ENCODE results near the gene ANTXRL. TPM values are rescaled to one million over a fixed set of nuclear protein-coding genes. Genes with fewer than 3 reads are reported as not detected.

The ANTXRL gene
- total and polyA plus RNA-seq, 7 experiments from 2014 or later = 0.97 TPM; not detected in 6

- intact Hi-C loops (cut with micrococcal nuclease) = loop anchor here (1.0 to 2.0 kb wide), 2 partner anchors 14 to 253 kb away; partner anchors contain the start of gene NCOA4 (in 1 of the 2)
- peaks cover 14 to 35% (median 19%) of the 10 kb centered on the region in 7 donors for H3K4me1 Mint-ChIP-seq
Measured at GRCh38 chr10:46283580-46284285, 3.1 kb upstream of the ANTXRL start.

GRCh38 chr10:46284286-46285229, 2.2 kb upstream of the ANTXRL start:
- peak overlapping the region; percentile 85 to 99 (median 93) for H3K4me3 Mint-ChIP-seq
- H3K9me3 Mint-ChIP-seq = no peaks in the 10 kb centered on the region
- POLR2A ChIA-PET = interaction anchor here (1.5 to 3.8 kb wide), 3 partner anchors 15 to 25 kb away, joined by 3 to 33 read pairs (median 5); no protein-coding TSS in a partner anchor
- no peaks in the 10 kb centered on the region for H3K36me3 ChIP-seq (ENCODE audit: control insufficient read depth in 2 of 3, insufficient read depth in 3 of 3, low read length in 3 of 3)
- ATAC-seq (peak; percentile 90), DNase-seq (peak; percentile 48 to 91 (median 65))
- peaks cover 14 to 35% (median 19%) of the 10 kb centered on the region in 7 donors for H3K4me1 Mint-ChIP-seq
- peak overlapping the region; percentile 65 for H3K27ac ChIP-seq (ENCODE audit: low read depth, low read length)
- H3K4me3 ChIP-seq (ENCODE audit: low read length) = peak overlapping the region; percentile 58
- H3K36me3 Mint-ChIP-seq = no peaks in the 10 kb centered on the region
- intact Hi-C loops (cut with micrococcal nuclease) = loop anchor here (1.0 to 2.0 kb wide), 2 partner anchors 15 to 254 kb away; partner anchors contain the start of gene NCOA4 (in 1 of the 2)
- no peaks in the 10 kb centered on the region for H3K27me3 ChIP-seq (ENCODE audit: control insufficient read depth in 2 of 2, insufficient read depth in 2 of 2, low read length in 2 of 2)
- H3K27me3 Mint-ChIP-seq = peaks cover 0 to 34% (median 0%) of the 10 kb centered on the region in 5 donors
- peaks cover 0 to 4% of the 10 kb centered on the region in 2 donors for H3K4me1 ChIP-seq (ENCODE audit: control insufficient read depth in 2 of 2, insufficient read depth in 2 of 2, low read length in 2 of 2)
- H3K27ac Mint-ChIP-seq = peak overlapping the region; percentile 68 to 92 (median 86)
- no peaks in the 10 kb centered on the region for H3K9me3 ChIP-seq (ENCODE audit: control insufficient read depth in 2 of 3, low read length in 3 of 3)
- CTCF ChIA-PET = no interaction called here

More at GRCh38 chr10:46283580-46284285, 3.1 kb upstream of the ANTXRL start:
- Histone ChIP-seq H3K4me1 (ENCODE audit: control insufficient read depth in 2 of 2, insufficient read depth in 2 of 2, low read length in 2 of 2) (peaks cover 0 to 4% of the 10 kb centered on the region in 2 donors), H3K36me3 (ENCODE audit: control insufficient read depth in 2 of 3, insufficient read depth in 3 of 3, low read length in 3 of 3) (no peaks in the 10 kb centered on the region), H3K27ac (ENCODE audit: low read depth, low read length) (no peak overlapping the region), H3K9me3 (ENCODE audit: control insufficient read depth in 2 of 3, low read length in 3 of 3) (no peaks in the 10 kb centered on the region), H3K4me3 (ENCODE audit: low read length) (peak overlapping the region; percentile 58), H3K27me3 (ENCODE audit: control insufficient read depth in 2 of 2, insufficient read depth in 2 of 2, low read length in 2 of 2) (no peaks in the 10 kb centered on the region)
- ChIA-PET POLR2A (interaction anchor here (0.5 to 3.8 kb wide), 4 partner anchors 14 to 200 kb away, joined by 3 to 33 read pairs (median 5); no protein-coding TSS in a partner anchor), CTCF (no interaction called here)
- ATAC-seq (no peak), DNase-seq (peak in 1 of 9 donors; percentile 19)
- no peaks in the 10 kb centered on the region for H3K36me3 Mint-ChIP-seq
- H3K9me3 Mint-ChIP-seq = no peaks in the 10 kb centered on the region
- H3K27me3 Mint-ChIP-seq = peaks cover 0 to 33% (median 0%) of the 10 kb centered on the region in 5 donors
- H3K27ac Mint-ChIP-seq = peak overlapping the region in 8 of 9 donors; percentile 56 to 92 (median 85)
- peak overlapping the region; percentile 85 to 99 (median 93) for H3K4me3 Mint-ChIP-seq

DNA sequence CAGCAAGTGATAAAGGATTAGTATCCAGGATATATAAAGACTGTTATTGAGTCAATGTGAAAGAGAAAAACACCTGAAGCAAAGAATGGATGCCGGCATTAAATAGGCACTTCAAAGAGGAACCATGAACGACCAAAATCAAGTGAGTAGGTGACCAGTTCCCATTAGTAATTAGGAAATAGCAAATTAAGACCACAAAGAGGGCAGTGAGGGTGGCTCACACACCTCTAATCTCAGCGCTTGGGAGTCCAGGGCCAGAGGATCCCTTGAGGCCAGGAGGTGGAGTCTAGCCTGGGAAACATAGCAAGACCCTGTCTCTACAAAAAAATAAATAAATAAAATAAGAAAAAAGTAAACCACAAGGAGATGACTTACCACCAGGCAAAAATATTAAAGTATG, 1.5 kb upstream of the ANTXRL start:
- Mint-ChIP-seq H3K36me3 (no peaks in the 10 kb centered on the region), H3K27ac (peak overlapping the region in 8 of 9 donors; percentile 29 to 87 (median 76)), H3K4me1 (peaks cover 14 to 34% (median 19%) of the 10 kb centered on the region in 7 donors), H3K9me3 (no peaks in the 10 kb centered on the region), H3K27me3 (peaks cover 0 to 31% (median 0%) of the 10 kb centered on the region in 5 donors), H3K4me3 (peak overlapping the region; percentile 60 to 97 (median 82))
- ATAC-seq = no peak
- H3K27ac ChIP-seq (ENCODE audit: low read depth, low read length) = peak overlapping the region; percentile 65
- DNase-seq = peak in 1 of 9 donors; percentile 3
- ChIA-PET CTCF (no interaction called here), POLR2A (interaction anchor here (1.5 to 3.8 kb wide), 2 partner anchors 15 to 19 kb away, joined by 3 to 33 read pairs; no protein-coding TSS in a partner anchor)
- H3K4me3 ChIP-seq (ENCODE audit: low read length) = peak overlapping the region; percentile 58
- H3K4me1 ChIP-seq (ENCODE audit: control insufficient read depth in 2 of 2, insufficient read depth in 2 of 2, low read length in 2 of 2) = peaks cover 0 to 4% of the 10 kb centered on the region in 2 donors
- no peaks in the 10 kb centered on the region for H3K9me3 ChIP-seq (ENCODE audit: control insufficient read depth in 2 of 3, low read length in 3 of 3)
- intact Hi-C loops (cut with micrococcal nuclease) = loop anchor here in 1 of 2 donors (2.0 kb wide), 1 partner anchor 254 kb away; the partner anchor contains the start of gene NCOA4
- H3K36me3 ChIP-seq (ENCODE audit: control insufficient read depth in 2 of 3, insufficient read depth in 3 of 3, low read length in 3 of 3) = no peaks in the 10 kb centered on the region
- H3K27me3 ChIP-seq (ENCODE audit: control insufficient read depth in 2 of 2, insufficient read depth in 2 of 2, low read length in 2 of 2) = no peaks in the 10 kb centered on the region

GRCh38 chr10:46285966-46286620, 704 bp upstream of the ANTXRL start:
- Mint-ChIP-seq H3K4me3 (peak overlapping the region in 6 of 10 donors; percentile 11 to 64 (median 30)), H3K9me3 (no peaks in the 10 kb centered on the region), H3K27me3 (peaks cover 0 to 32% (median 0%) of the 10 kb centered on the region in 5 donors), H3K36me3 (no peaks in the 10 kb centered on the region), H3K27ac (no peak overlapping the region), H3K4me1 (peaks cover 14 to 30% (median 19%) of the 10 kb centered on the region in 7 donors)
- no peak overlapping the region for H3K4me3 ChIP-seq (ENCODE audit: low read length)
- no peak overlapping the region for H3K27ac ChIP-seq (ENCODE audit: low read depth, low read length)
- peaks cover 0 to 4% of the 10 kb centered on the region in 2 donors for H3K4me1 ChIP-seq (ENCODE audit: control insufficient read depth in 2 of 2, insufficient read depth in 2 of 2, low read length in 2 of 2)
- ChIA-PET CTCF (no interaction called here), POLR2A (interaction anchor here (3.8 kb wide), 1 partner anchor 16 kb away, joined by 33 read pairs; no protein-coding TSS in a partner anchor)
- no peak for ATAC-seq
- intact Hi-C loops (cut with micrococcal nuclease) = loop anchor here in 1 of 2 donors (2.0 kb wide), 1 partner anchor 255 kb away; the partner anchor contains the start of gene NCOA4
- no peaks in the 10 kb centered on the region for H3K9me3 ChIP-seq (ENCODE audit: control insufficient read depth in 2 of 3, low read length in 3 of 3)
- H3K36me3 ChIP-seq (ENCODE audit: control insufficient read depth in 2 of 3, insufficient read depth in 3 of 3, low read length in 3 of 3) = no peaks in the 10 kb centered on the region
- H3K27me3 ChIP-seq (ENCODE audit: control insufficient read depth in 2 of 2, insufficient read depth in 2 of 2, low read length in 2 of 2) = no peaks in the 10 kb centered on the region
- DNase-seq = peak in 1 of 9 donors; percentile 17

DNA sequence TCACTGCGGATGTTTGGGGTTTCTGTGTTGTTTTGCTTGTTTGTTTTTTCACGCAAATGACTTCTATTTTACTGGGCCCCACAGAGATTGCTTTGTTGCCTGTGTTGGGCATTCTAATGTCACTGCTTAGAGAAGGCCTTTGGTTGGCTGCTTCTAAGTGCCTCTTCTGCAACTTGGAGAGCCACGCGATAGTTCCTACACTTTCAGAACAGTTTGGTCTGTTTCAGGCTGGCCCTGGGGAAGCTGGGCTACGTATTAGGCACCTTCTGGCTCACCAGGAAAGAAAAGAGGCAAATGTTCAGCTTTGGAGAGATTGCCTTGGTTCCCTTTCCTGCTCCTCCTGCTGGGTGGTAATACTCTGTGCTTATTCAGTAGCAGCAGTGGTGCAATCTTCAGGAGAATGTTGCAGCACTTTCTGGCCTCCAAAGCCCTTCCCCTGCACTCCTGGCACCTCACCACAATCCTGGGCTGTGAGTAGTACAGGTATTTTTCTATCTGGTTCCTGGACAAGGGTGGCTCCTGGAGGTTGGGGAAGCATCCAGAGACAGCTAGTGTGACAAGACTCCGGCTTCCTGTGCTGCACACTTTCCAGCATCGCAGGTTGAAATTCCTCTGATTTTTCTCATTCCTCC, 1.2 kb downstream of the ANTXRL start:
- POLR2A ChIA-PET = interaction anchor here (1.1 kb wide), 1 partner anchor 19 kb away, joined by 3 read pairs; no protein-coding TSS in a partner anchor
- no peak for ATAC-seq
- Histone ChIP-seq H3K4me1 (ENCODE audit: control insufficient read depth in 2 of 2, insufficient read depth in 2 of 2, low read length in 2 of 2) (peaks cover 0 to 4% of the 10 kb centered on the region in 2 donors), H3K27me3 (ENCODE audit: control insufficient read depth in 2 of 2, insufficient read depth in 2 of 2, low read length in 2 of 2) (no peaks in the 10 kb centered on the region), H3K9me3 (ENCODE audit: control insufficient read depth in 2 of 3, low read length in 3 of 3) (no peaks in the 10 kb centered on the region), H3K27ac (ENCODE audit: low read depth, low read length) (no peak overlapping the region), H3K4me3 (ENCODE audit: low read length) (no peak overlapping the region), H3K36me3 (ENCODE audit: control insufficient read depth in 2 of 3, insufficient read depth in 3 of 3, low read length in 3 of 3) (no peaks in the 10 kb centered on the region)
- Mint-ChIP-seq H3K27me3 (peaks cover 0 to 21% (median 0%) of the 10 kb centered on the region in 5 donors), H3K9me3 (no peaks in the 10 kb centered on the region), H3K4me3 (no peak overlapping the region), H3K27ac (no peak overlapping the region), H3K4me1 (peaks cover 8 to 24% (median 15%) of the 10 kb centered on the region in 7 donors), H3K36me3 (no peaks in the 10 kb centered on the region)
- CTCF ChIA-PET = no interaction called here
- DNase-seq = no peak
- intact Hi-C loops (cut with micrococcal nuclease) = no loop called here

All from naive thymus-derived CD4-positive, alpha-beta T cell (primary cell).